Liver (tissue), 9 donors: ENCODE results near the gene ATAD1. TPM values are rescaled to one million over a fixed set of nuclear protein-coding genes. Genes with fewer than 3 reads are reported as not detected.

Experiments used
- DNase-seq: peaks from one replicate; pipeline ENCODE4 v3.0.0-alpha.2; 2017; ENCODE audit warnings: low spot score
- H3K27ac ChIP-seq, 2 donors: one replicate each; pipeline ENCODE4 v1.7.0; 2013; ENCODE audit warnings: inconsistent platforms in 2 of 2, low read length in 2 of 2, control low read depth in 1 of 2, low read depth in 1 of 2, mild to moderate bottlenecking in 1 of 2
- H3K27me3 ChIP-seq, 4 donors: one replicate each; pipeline versions ENCODE4 v1.6.1 to v1.7.0; 2013; ENCODE audit warnings: low read length in 3 of 4, inconsistent platforms in 1 of 4, mild to moderate bottlenecking in 1 of 4, moderate library complexity in 1 of 4; ENCODE audit not compliant: control insufficient read depth in 4 of 4, insufficient read depth in 4 of 4
- H3K36me3 ChIP-seq, 4 donors: one replicate each; pipeline versions ENCODE4 v1.6.1 to v1.7.0; 2013; ENCODE audit warnings: low read length in 3 of 4, mild to moderate bottlenecking in 3 of 4, low read depth in 1 of 4, moderate library complexity in 1 of 4; ENCODE audit not compliant: control insufficient read depth in 4 of 4, insufficient read depth in 3 of 4
- H3K4me1 ChIP-seq, 4 donors: one replicate each; pipeline versions ENCODE4 v1.6.1 to v1.7.0; 2013; ENCODE audit warnings: low read length in 3 of 4, mild to moderate bottlenecking in 3 of 4, moderate library complexity in 1 of 4; ENCODE audit not compliant: control insufficient read depth in 4 of 4, insufficient read depth in 4 of 4
- H3K4me3 ChIP-seq, 3 donors: one replicate each; pipeline versions ENCODE4 v1.6.1 to v1.7.0; 2013; ENCODE audit warnings: low read length in 3 of 3, control low read depth in 1 of 3, low read depth in 1 of 3, mild to moderate bottlenecking in 1 of 3
- H3K9ac ChIP-seq, 2 donors: one replicate each; pipeline ENCODE4 v1.7.0; 2013; ENCODE audit warnings: low read length in 2 of 2, mild to moderate bottlenecking in 2 of 2, moderate library complexity in 2 of 2, control low read depth in 1 of 2, low read depth in 1 of 2
- H3K9me3 ChIP-seq, 4 donors: one replicate each; pipeline versions ENCODE4 v1.6.1 to v1.7.0; 2013; ENCODE audit warnings: low read length in 3 of 4; ENCODE audit not compliant: control insufficient read depth in 4 of 4
- ATF3 ChIP-seq: IDR thresholded peaks from 2 replicates; pipeline ENCODE4 v1.6.1; 2016; ENCODE audit warnings: antibody characterized with exemption
- CTCF ChIP-seq: fragments of 150-350 bp; IDR thresholded peaks from 2 replicates; pipeline ENCODE4 v1.5.1; 2017; ENCODE audit warnings: improper control_type of control experiment, low read depth, low read length; ENCODE audit not compliant: missing input control
- EGR1 ChIP-seq, 2 donors: IDR thresholded peaks; 2 replicates each; pipeline ENCODE4 v1.6.1; 2016 to 2018; ENCODE audit warnings: antibody characterized with exemption in 2 of 2, low read depth in 2 of 2
- FOXA1 ChIP-seq: IDR thresholded peaks from 2 replicates; pipeline ENCODE4 v1.6.1; 2016; ENCODE audit warnings: antibody characterized with exemption
- FOXA2 ChIP-seq: IDR thresholded peaks from 2 replicates; pipeline ENCODE4 v1.6.1; 2016; ENCODE audit warnings: antibody characterized with exemption
- GABPA ChIP-seq, 2 donors: IDR thresholded peaks in 1 of 2; conservative IDR thresholded peaks in 1 of 2; 2 replicates each; pipeline ENCODE4 v1.6.1; 2016; ENCODE audit warnings: antibody characterized with exemption in 2 of 2, mild to moderate bottlenecking in 1 of 2, moderate library complexity in 1 of 2
- HNF4A ChIP-seq, 2 donors: conservative IDR thresholded peaks; 2 replicates each; pipeline ENCODE4 v1.6.1; 2016; ENCODE audit warnings: antibody characterized with exemption in 2 of 2, mild to moderate bottlenecking in 2 of 2
- HNF4G ChIP-seq: IDR thresholded peaks from 2 replicates; pipeline ENCODE4 v1.6.1; 2016; ENCODE audit warnings: antibody characterized with exemption
- JUND ChIP-seq, 2 donors: IDR thresholded peaks; 2 replicates each; pipeline ENCODE4 v1.6.1; 2016; ENCODE audit warnings: antibody characterized with exemption in 2 of 2
- MAX ChIP-seq: IDR thresholded peaks from 2 replicates; pipeline ENCODE4 v1.6.1; 2016; ENCODE audit warnings: antibody characterized with exemption
- NR2F2 ChIP-seq: IDR thresholded peaks from 2 replicates; pipeline ENCODE4 v1.6.1; 2016; ENCODE audit warnings: antibody characterized with exemption
- RAD21 ChIP-seq, 2 donors: IDR thresholded peaks; 2 replicates each; pipeline ENCODE4 v1.6.1; 2016; ENCODE audit warnings: antibody characterized with exemption in 2 of 2, mild to moderate bottlenecking in 2 of 2
- REST ChIP-seq: IDR thresholded peaks from 2 replicates; pipeline ENCODE4 v1.6.1; 2016; ENCODE audit warnings: antibody characterized with exemption, mild to moderate bottlenecking
- RXRA ChIP-seq, 2 donors: IDR thresholded peaks; 2 replicates each; pipeline ENCODE4 v1.6.1; 2017 to 2018; ENCODE audit warnings: antibody characterized with exemption in 2 of 2, mild to moderate bottlenecking in 1 of 2
- SP1 ChIP-seq: IDR thresholded peaks from 2 replicates; pipeline ENCODE4 v1.6.1; 2018; ENCODE audit warnings: antibody characterized with exemption, mild to moderate bottlenecking
- TAF1 ChIP-seq: conservative IDR thresholded peaks from 2 replicates; pipeline ENCODE4 v1.6.1; 2016; ENCODE audit warnings: antibody characterized with exemption, mild to moderate bottlenecking
- YY1 ChIP-seq: IDR thresholded peaks from 2 replicates; pipeline ENCODE4 v1.6.1; 2016; ENCODE audit warnings: antibody characterized with exemption, mild to moderate bottlenecking
- ZBTB33 ChIP-seq: IDR thresholded peaks from 2 replicates; pipeline ENCODE4 v1.6.1; 2016; ENCODE audit warnings: antibody characterized with exemption
- WGBS: extraction: QIAGEN DNeasy Blood & Tissue Kit; methylation state at CpG from one replicate; pipeline ENCODE4 v1.1.7; 2013; 5-methylcytosine and 5-hydroxymethylcytosine counted together
- polyA plus RNA-seq, 2 donors: library from polyadenylated mRNA; stranded (reverse) in 1 of 2; unstranded in 1 of 2; fragments of 200-250 nt in 1 of 2; fragments of >200 nt in 1 of 2; fragmentation: Nextera tagmentation in 1 of 2; extraction: Ambion mirVana in 1 of 2; gene quantifications; one replicate each; pipeline versions ENCODE4 v1.2.1 to v1.2.3, GENCODE V29; 2013 to 2015
- total RNA-seq, 2 donors: library from RNA; depleted of rRNA; stranded (reverse); fragments of >200 nt; gene quantifications; one replicate each; pipeline ENCODE4 v1.2.3, GENCODE V29; 2014
- donor health status: healthy.
- donor health status: healthy.
- donor health status: healthy.
- donor health status: healthy.
- donor health status: healthy.

ATAD1 gene
- total and polyA plus RNA-seq, 4 donors, result 12.6 to 33.4 (median 13.1) TPM

- no peaks in the 10 kb centered on the region for H3K27me3 ChIP-seq
- DNase-seq, result no peak
- no peaks in the 10 kb centered on the region for H3K9me3 ChIP-seq
- no peak overlapping the region for H3K4me3 ChIP-seq
- no peak overlapping the region for H3K27ac ChIP-seq
- no peaks in the 10 kb centered on the region for H3K4me1 ChIP-seq
- 96% methylated on average over 2 of the region's 2 CpGs for WGBS
- TF ChIP-seq ZBTB33 (no peak), TAF1 (no peak), HNF4G (no peak)
- H3K36me3 ChIP-seq, result no peaks in the 10 kb centered on the region
- no peak overlapping the region for H3K9ac ChIP-seq
Measured at GRCh38 chr10:87827681-87828080, 9.7 kb upstream of the ATAD1 start.

- DNase-seq, result no peak
- Histone ChIP-seq H3K4me1 (no peaks in the 10 kb centered on the region), H3K4me3 (no peak overlapping the region), H3K27ac (no peak overlapping the region), H3K36me3 (no peaks in the 10 kb centered on the region), H3K9ac (no peak overlapping the region), H3K9me3 (no peaks in the 10 kb centered on the region), H3K27me3 (no peaks in the 10 kb centered on the region)
- TF ChIP-seq FOXA1 (no peak), HNF4G (no peak), CTCF (no peak), TAF1 (no peak), MAX (no peak), RAD21 (IDR thresholded peaks at IDR 0.05) (no peak), HNF4A (conservative IDR thresholded peaks at IDR 0.05) (no peak), SP1 (no peak), YY1 (no peak), ZBTB33 (no peak), EGR1 (IDR thresholded peaks at IDR 0.05; ENCODE audit: low read depth in 2 of 2) (no peak), NR2F2 (no peak), FOXA2 (no peak), JUND (IDR thresholded peaks at IDR 0.05) (no peak), RXRA (IDR thresholded peaks at IDR 0.05) (no peak), GABPA (IDR thresholded peaks at IDR 0.05 in 1 of 2, conservative IDR thresholded peaks at IDR 0.05 in 1 of 2) (no peak), REST (no peak), ATF3 (no peak)
Measured at GRCh38 chr10:87826653-87827052, 8.6 kb upstream of the ATAD1 start.
